HepG2 (cell line): Measurements from ENCODE around the gene TAF1B. TPM values are rescaled to one million over a fixed set of nuclear protein-coding genes. Genes with fewer than 3 reads are reported as not detected.
"Not testable (repeated sequence)": the region's sequence is repeated elsewhere in the genome, so short reads cannot be mapped to it uniquely, and the experiment has no call there.

ENCODE experiments used
- ATAC-seq: fragments of 200-7000 bp; cut with Tn5 transposase; 3 replicates; pipeline ENCODE4 v1.9.1; 2020; ENCODE audit warnings: mild to moderate bottlenecking, moderate library complexity
- BruUV-seq: library from RNA; stranded (reverse); fragments of 400-500 nt; replicated peaks from 2 replicates; lab custom pipeline; 2021; lab: Mats Ljungman, UMichigan
- CTCF ChIA-PET: fragments of 300-600 bp; formaldehyde crosslinking; extraction: SDS; loops from one replicate; lab custom pipeline; 2021; ENCODE audit warnings: low total read pairs, inconsistent platforms, low intra/inter-chr PET ratio; lab: Yijun Ruan, JAX
- POLR2A ChIA-PET: fragments of 350-600 bp; sonication (Branson Sonifier 250); formaldehyde crosslinking; loops from one replicate; lab custom pipeline; 2020; ENCODE audit warnings: antibody characterized with exemption, inconsistent platforms; lab: Yijun Ruan, JAX
- DNase-seq: peaks from one replicate; pipeline ENCODE4 v3.0.0-alpha.2; 2015; ENCODE audit warnings: low spot score
- FAIRE-seq: peaks from 3 replicates; lab custom pipeline; 2011; peaks lifted over from hg19 to GRCh38; lab: Jason Lieb, UNC
- H2AFZ ChIP-seq: one replicate; pipeline ENCODE4 v1.6.1; 2011; ENCODE audit warnings: low read length, inconsistent platforms
- H3K27ac ChIP-seq: fragments of 300-600 bp; 3 replicates; pipeline ENCODE4 v1.8.0; 2011; ENCODE audit warnings: mixed run types, mild to moderate bottlenecking, mixed read lengths, low read length, inconsistent platforms; ENCODE audit not compliant: insufficient read depth; ENCODE audit errors: extremely low read length
- H3K27me3 ChIP-seq, 2 experiments: fragments of 200-600 bp in 1 of 2; 2 replicates in 1 of 2; 3 replicates in 1 of 2; pipeline versions ENCODE4 v1.6.0 to v1.8.0; 2011; ENCODE audit warnings: low read length in 2 of 2, mild to moderate bottlenecking in 2 of 2, moderate library complexity in 2 of 2, inconsistent platforms in 1 of 2; ENCODE audit not compliant: insufficient read depth in 2 of 2, control insufficient read depth in 1 of 2
- H3K36me3 ChIP-seq, 2 experiments: fragments of 200-600 bp in 1 of 2; replicated peaks in 1 of 2; 2 replicates in 1 of 2; 3 replicates in 1 of 2; pipeline versions ENCODE4 v1.5.1 to v1.8.0; 2011; ENCODE audit warnings: low read length in 2 of 2, inconsistent platforms in 1 of 2; ENCODE audit not compliant: insufficient read depth in 2 of 2, control insufficient read depth in 1 of 2
- H3K4me1 ChIP-seq: 2 replicates; pipeline ENCODE4 v1.5.1; 2012; ENCODE audit warnings: low read length, inconsistent platforms; ENCODE audit not compliant: insufficient read depth
- H3K4me2 ChIP-seq: 2 replicates; pipeline ENCODE4 v1.6.0; 2011; ENCODE audit warnings: low read depth, low read length, inconsistent platforms
- H3K4me3 ChIP-seq, 3 experiments: fragments of 200-600 bp in 1 of 3; sonication (generic), shearing (Covaris generic) in 1 of 3; replicated peaks in 1 of 3; 2 replicates each; pipeline ENCODE4 v1.5.1; 2011 to 2016; ENCODE audit warnings: low read length in 3 of 3, inconsistent platforms in 2 of 3, low read depth in 2 of 3, mild to moderate bottlenecking in 2 of 3, control low read depth in 1 of 3, mixed read lengths in 1 of 3; ENCODE audit not compliant: insufficient read depth in 1 of 3
- H3K79me2 ChIP-seq: one replicate; pipeline ENCODE4 v1.6.1; 2011; ENCODE audit warnings: low read length, inconsistent platforms; ENCODE audit not compliant: insufficient read depth
- H3K9ac ChIP-seq: 2 replicates; pipeline ENCODE4 v1.6.0; 2011; ENCODE audit warnings: mild to moderate bottlenecking, low read depth, low read length, inconsistent platforms; ENCODE audit not compliant: insufficient read depth
- H3K9me3 ChIP-seq: 2 replicates; pipeline ENCODE4 v1.5.1; 2012; ENCODE audit warnings: mild to moderate bottlenecking, low read length
- H4K20me1 ChIP-seq: 2 replicates; pipeline ENCODE4 v1.6.0; 2011; ENCODE audit warnings: inconsistent platforms, mild to moderate bottlenecking, low read length, moderate library complexity; ENCODE audit not compliant: insufficient read depth
- ARID4A ChIP-seq: sonication (generic); formaldehyde crosslinking; IDR thresholded peaks from 2 replicates; pipeline ENCODE4 v1.5.0; 2020; ENCODE audit warnings: mild to moderate bottlenecking, missing genetic modification reagents, borderline replicate concordance
- DRAP1 ChIP-seq: IDR thresholded peaks from 2 replicates; pipeline ENCODE4 v1.6.1; 2016; ENCODE audit warnings: missing genetic modification reagents, missing compliant biosample characterization
- HNF4A ChIP-seq: sonication (generic); formaldehyde crosslinking; IDR thresholded peaks from 2 replicates; pipeline ENCODE4 v1.4.0; 2020; ENCODE audit warnings: missing genetic modification reagents
- HNRNPLL ChIP-seq: fragments of 200-400 bp; formaldehyde crosslinking; IDR thresholded peaks from 2 replicates; pipeline ENCODE4 v1.6.1; 2017; ENCODE audit warnings: mild to moderate bottlenecking, low read depth, low read length; ENCODE audit not compliant: poor library complexity, severe bottlenecking
- IKZF4 ChIP-seq: sonication (generic); formaldehyde crosslinking; IDR thresholded peaks from 2 replicates; pipeline ENCODE4 v1.5.1; 2020; ENCODE audit warnings: borderline replicate concordance, mild to moderate bottlenecking, low read depth, missing genetic modification reagents; ENCODE audit errors: not compliant biosample characterization
- JUND ChIP-seq: sonication (generic); formaldehyde crosslinking; IDR thresholded peaks from 2 replicates; pipeline ENCODE4 v1.8.0; 2022; ENCODE audit warnings: mild to moderate bottlenecking, missing genetic modification reagents
- MED1 ChIP-seq: sonication (generic); formaldehyde crosslinking; IDR thresholded peaks from 2 replicates; pipeline ENCODE4 v1.4.0; 2020; ENCODE audit warnings: missing genetic modification reagents
- MIER3 ChIP-seq: IDR thresholded peaks from 2 replicates; pipeline ENCODE4 v1.6.1; 2016; ENCODE audit warnings: missing compliant biosample characterization, borderline replicate concordance
- RAD51 ChIP-seq: fragments of 450-650 bp; IDR thresholded peaks from 2 replicates; pipeline ENCODE4 v1.6.1; 2016; ENCODE audit warnings: borderline replicate concordance
- SNAPC2 ChIP-seq: sonication (generic); formaldehyde crosslinking; IDR thresholded peaks from 2 replicates; pipeline ENCODE4 v1.8.1; 2022; ENCODE audit warnings: mild to moderate bottlenecking, missing genetic modification reagents
- SOX13 ChIP-seq, 3 experiments: fragments of 450-650 bp in 1 of 3; sonication (generic) in 1 of 3; formaldehyde crosslinking in 1 of 3; IDR thresholded peaks in 2 of 3; conservative IDR thresholded peaks in 1 of 3; 2 replicates each; pipeline versions ENCODE4 v1.5.0 to v1.6.1; 2016 to 2020; ENCODE audit warnings: antibody characterized with exemption in 1 of 3, mild to moderate bottlenecking in 1 of 3, missing compliant biosample characterization in 1 of 3, missing genetic modification reagents in 1 of 3, moderate library complexity in 1 of 3
- ZNF20 ChIP-seq: sonication (generic); formaldehyde crosslinking; IDR thresholded peaks from 2 replicates; pipeline ENCODE4 v1.4.0; 2020; ENCODE audit warnings: mild to moderate bottlenecking, moderate library complexity, missing genetic modification reagents
- ZNF451 ChIP-seq: sonication (generic); formaldehyde crosslinking; IDR thresholded peaks from 2 replicates; pipeline ENCODE4 v1.5.0; 2020; ENCODE audit warnings: mild to moderate bottlenecking, missing genetic modification reagents
- WGBS: methylation state at CpG from one replicate; pipeline ENCODE4 v1.1.6; 2017; ENCODE audit warnings: low lambda C conversion rate; 5-methylcytosine and 5-hydroxymethylcytosine counted together
- in situ Hi-C: cut with HindIII; loops from 2 replicates; pipeline ENCODE4 v1.10.0; 2017; ENCODE audit warnings: low pct_unique_long_range_greater_than_20kb; ENCODE audit not compliant: extremely low pct_ligation_motif_present
- intact Hi-C: fragments of 100-400 bp; cut with micrococcal nuclease; formaldehyde crosslinking; loops from one replicate; pipeline ENCODE4 v1.10.0; 2022; ENCODE audit not compliant: unreplicated experiment
- polyA plus RNA-seq, 8 experiments: library from polyadenylated mRNA; depleted of rRNA in 3 of 8; stranded (reverse) in 7 of 8; unstranded in 1 of 8; fragments of >200 nt; fragmentation: Illumina TruSeq in 4 of 8; extraction: Trizol in 4 of 8; gene quantifications; 2 replicates each; pipeline versions ENCODE4 v1.2.1 to v1.2.3, GENCODE V29; 2011 to 2016; ENCODE audit warnings: low read depth in 4 of 8, missing spikeins in 1 of 8, mixed read lengths in 1 of 8; ENCODE audit not compliant: insufficient read depth in 1 of 8
- total RNA-seq, 5 experiments: library from RNA; depleted of rRNA; stranded (reverse); fragments of >200 nt; fragmentation: Illumina TruSeq; extraction: Trizol; gene quantifications; 2 replicates each; pipeline ENCODE4 v1.2.3, GENCODE V29; 2016; ENCODE audit warnings: low read depth in 1 of 5

The TAF1B gene
- total and polyA plus RNA-seq, 2 of the 13 experiments (the other 11 are each of a cell fraction or from before 2014, with no cell fraction given) = 13.3 to 27.7 TPM

DNA sequence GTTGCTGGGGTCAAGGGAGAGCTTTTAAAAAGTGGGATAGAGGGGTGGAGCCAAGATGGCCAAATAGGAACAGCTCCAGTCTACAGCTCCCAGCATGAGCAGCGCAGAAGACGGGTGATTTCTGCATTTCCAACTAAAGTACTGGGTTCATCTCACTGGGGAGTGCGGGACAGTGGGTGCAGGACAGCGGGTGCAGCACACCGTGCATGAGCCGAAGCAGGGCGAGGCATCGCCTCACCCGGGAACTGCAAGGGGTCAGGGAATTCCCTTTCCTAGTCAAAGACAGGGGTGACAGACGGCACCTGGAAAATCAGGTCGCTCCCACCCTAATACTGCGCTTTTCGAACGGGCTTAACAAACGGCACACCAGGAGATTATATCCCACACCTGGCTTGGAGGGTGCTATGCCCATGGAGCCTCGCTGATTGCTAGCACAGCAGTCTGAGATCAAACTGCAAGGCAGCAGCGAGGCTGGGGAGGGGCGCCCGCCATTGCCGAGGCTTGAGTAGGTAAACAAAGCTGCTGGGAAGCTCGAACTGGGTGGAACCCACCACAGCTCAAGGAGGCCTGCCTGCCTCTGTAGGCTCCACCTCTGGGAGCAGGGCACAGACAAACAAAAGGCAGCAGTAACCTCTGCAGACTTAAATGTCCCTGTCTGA, 17.8 kb downstream of the TAF1B start:
- 96% methylated on average over 21 of the region's 21 CpGs for WGBS
- CTCF ChIA-PET, H3K9ac ChIP-seq, DNase-seq, in situ Hi-C loops, H2AFZ ChIP-seq, H3K4me2 ChIP-seq, ATAC-seq, H4K20me1 ChIP-seq, H3K4me1 ChIP-seq, H3K27ac ChIP-seq, FAIRE-seq, H3K79me2 ChIP-seq, BruUV-seq, POLR2A ChIA-PET, H3K4me3 ChIP-seq, H3K27me3 ChIP-seq: not testable (repeated sequence)
- Histone ChIP-seq H3K36me3 (peaks cover 15 to 42% of the 10 kb centered on the region in 2 experiments), H3K9me3 (peaks cover 46% of the 10 kb centered on the region)
- intact Hi-C loops = loop anchor here (10.0 kb wide), 1 partner anchor 1034 kb away; no protein-coding TSS in a partner anchor

DNA sequence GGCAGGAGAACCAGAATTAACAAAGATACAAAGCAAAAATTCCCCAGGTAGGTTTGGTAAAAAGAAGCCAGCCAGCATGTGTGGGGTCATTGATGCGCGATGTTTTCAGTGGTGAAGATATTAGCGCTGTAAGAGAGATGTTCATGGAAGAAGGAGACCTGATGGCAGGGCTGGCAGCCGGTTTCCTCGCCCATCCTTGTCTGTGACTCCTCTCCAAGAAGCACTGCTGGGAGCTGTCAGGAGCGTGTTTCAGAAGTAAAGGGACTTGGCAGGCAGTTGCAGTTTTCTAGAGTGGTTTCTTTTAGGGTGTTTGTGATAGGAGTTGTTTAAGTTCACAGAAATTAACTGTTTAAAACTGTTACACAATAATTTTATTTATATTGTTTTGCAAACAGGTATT, 24.6 kb downstream of the TAF1B start:
- no peaks in the 10 kb centered on the region for H3K9me3 ChIP-seq
- H4K20me1 ChIP-seq = no peaks in the 10 kb centered on the region
- ChIA-PET CTCF (no interaction called here), POLR2A (no interaction called here)
- H3K27ac ChIP-seq = no peak overlapping the region
- no peak overlapping the region for H3K4me2 ChIP-seq
- H3K27me3 ChIP-seq = no peaks in the 10 kb centered on the region
- no peaks in the 10 kb centered on the region for H3K4me1 ChIP-seq
- no peak overlapping the region for H3K4me3 ChIP-seq
- BruUV-seq = no TSS peak
- in situ Hi-C loops (no loop called here), intact Hi-C loops (loop anchor here (10.0 kb wide), 1 partner anchor 1027 kb away; no protein-coding TSS in a partner anchor)
- no peaks in the 10 kb centered on the region for H3K79me2 ChIP-seq
- H3K36me3 ChIP-seq = peaks cover 6 to 31% of the 10 kb centered on the region in 2 experiments; a peak in 4 of 5 replicates
- DNase-seq (no peak), FAIRE-seq (no peak), ATAC-seq (no peak)
- no peak overlapping the region for H3K9ac ChIP-seq
- H2AFZ ChIP-seq = no peak overlapping the region
- over 99% methylated on average over 6 of the region's 6 CpGs for WGBS
- no peak for TF ChIP-seq IKZF4
- TF ChIP-seq HNRNPLL = no peak
- no peak for TF ChIP-seq ZNF451 (CRISPR knock-in tag)
- no peak for TF ChIP-seq HNF4A
- TF ChIP-seq DRAP1 (CRISPR knock-in tag) = no peak
- TF ChIP-seq MIER3 (CRISPR knock-in tag) = no peak
- no peak for TF ChIP-seq MED1 (CRISPR knock-in tag)
- no peak for TF ChIP-seq RAD51
- TF ChIP-seq ZNF20 (CRISPR knock-in tag) = no peak
- no peak for TF ChIP-seq SOX13 (IDR thresholded peaks at IDR 0.05)
- no peak for TF ChIP-seq SOX13 (CRISPR knock-in tag; conservative IDR thresholded peaks at IDR 0.05 in 1 of 2, IDR thresholded peaks at IDR 0.05 in 1 of 2)
- no peak for TF ChIP-seq JUND (CRISPR knock-in tag)
- TF ChIP-seq ARID4A (CRISPR knock-in tag) = no peak
- no peak for TF ChIP-seq SNAPC2 (CRISPR knock-in tag)
